Activated CD4-positive, alpha-beta T cell treated with anti-CD3 and anti-CD28 coated beads, Interleukin-2, Interleukin-6, amounts not matched to agents 100 ng/mL and 50 ng/mL, durations not matched to agents 16 hours and 8 hours (primary cell): ENCODE measurements around the gene NOTCH1.
"Not testable (repeated sequence)": the region's sequence is repeated elsewhere in the genome, so short reads cannot be mapped to it uniquely, and the experiment has no call there.

ENCODE experiments used
- DNase-seq: peaks from one replicate; pipeline ENCODE4 v3.0.0-alpha.2; 2020

The NOTCH1 gene

DNA sequence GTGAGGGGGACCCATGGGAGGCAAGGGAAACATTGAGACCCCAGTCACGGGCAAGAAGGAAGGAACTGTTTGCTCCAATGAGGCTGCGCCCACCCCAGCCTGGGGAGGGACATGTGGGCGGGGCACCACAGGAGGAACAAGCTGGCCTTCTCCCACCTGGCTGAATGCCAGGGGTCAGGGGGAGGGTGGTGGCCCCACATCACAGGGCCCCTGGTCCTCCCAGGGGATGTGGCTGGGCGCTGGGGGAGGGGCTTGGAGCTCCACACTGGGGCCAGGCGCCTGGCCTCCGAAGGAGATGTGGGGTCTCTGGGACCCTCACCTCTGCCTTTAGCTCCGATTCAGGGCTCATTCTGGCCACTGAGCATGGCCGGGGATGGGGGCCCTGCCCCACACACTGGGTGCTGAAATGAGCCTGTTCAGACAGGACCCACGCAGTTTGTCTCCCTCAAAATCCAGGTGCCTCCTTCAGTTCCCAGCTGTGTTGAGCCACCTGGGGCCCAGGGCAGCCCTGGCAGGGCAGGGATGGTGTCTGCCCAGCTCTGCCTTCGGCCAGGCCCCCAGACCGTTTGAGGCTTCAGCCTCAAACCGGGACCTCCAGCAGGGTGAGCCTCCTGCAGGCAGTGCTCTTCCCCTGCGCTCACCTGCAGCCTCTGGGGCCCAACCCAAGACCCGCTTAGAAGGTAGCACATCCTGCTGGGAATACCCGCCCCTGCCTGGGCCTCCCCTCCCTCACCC is 33.2 kb upstream of the NOTCH1 start:
- DNase-seq: peak; percentile 8

DNA sequence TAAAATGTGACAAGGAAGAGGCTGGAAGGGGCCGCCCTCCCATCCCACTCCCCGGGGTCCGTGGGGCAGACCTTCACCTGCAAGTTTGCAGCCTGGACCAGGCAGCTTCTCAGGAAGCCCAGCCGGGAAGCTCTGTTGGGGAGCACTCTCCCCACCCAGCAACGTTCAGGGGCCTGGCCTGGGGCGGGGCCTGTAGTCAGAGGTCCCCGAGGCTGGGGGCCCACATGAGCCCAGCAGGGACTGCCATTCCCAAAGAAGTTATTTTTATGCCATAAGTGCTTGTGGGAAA is 32.7 kb upstream of the NOTCH1 start:
- no peak for DNase-seq

DNA sequence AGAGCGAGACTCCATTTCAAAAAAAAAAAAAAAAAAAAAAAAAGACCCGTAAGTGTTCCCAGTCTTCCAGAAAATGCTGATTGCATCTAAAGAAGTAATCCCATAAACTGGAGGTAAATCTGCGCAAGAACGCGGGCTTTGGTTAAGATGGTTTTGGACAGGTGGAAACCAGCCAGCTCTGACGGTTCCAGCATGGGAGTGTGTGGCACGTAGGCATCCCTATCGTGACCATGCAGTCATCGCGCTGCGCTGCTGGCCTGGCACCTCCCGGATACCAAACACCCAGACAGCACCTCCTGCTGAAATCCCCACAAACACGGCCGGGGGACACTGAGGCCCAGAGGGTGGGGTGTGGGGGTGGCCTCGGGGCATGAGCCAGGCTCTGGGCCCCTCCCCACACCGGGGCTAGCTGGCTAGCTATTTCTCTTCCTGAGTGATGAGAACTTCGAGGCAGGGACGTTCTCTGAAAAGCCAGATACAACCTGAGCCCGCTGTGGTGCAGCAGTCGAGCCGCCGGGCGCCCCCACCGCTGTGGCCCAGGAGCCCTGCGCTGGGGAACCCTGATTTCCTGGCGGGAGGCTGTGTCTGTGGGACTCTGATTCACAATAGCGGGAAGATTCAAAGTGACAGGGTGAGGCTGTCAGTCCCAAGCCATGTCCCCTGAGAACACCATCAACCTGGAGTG is 32.2 kb upstream of the NOTCH1 start:
- DNase-seq: no peak

DNA sequence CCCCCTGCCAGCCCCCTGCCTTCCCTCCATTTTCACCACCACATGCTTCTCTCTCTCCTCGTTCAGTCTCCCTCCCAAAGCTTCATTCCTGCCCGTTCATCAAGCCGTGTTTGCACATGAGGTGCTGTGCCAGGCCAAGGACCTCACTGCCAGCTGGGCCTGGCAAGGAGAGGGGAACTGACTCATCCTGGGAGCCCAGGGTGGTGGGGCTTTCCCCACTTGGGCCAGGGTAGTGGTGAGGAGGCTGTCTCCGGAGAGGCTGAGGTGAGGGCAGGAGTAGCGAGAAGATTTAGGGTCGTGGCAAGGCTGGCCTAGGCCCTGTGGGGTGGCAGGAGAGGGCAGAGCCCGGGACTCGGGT is 30.4 kb upstream of the NOTCH1 start:
- DNase-seq: peak; percentile 55

DNA sequence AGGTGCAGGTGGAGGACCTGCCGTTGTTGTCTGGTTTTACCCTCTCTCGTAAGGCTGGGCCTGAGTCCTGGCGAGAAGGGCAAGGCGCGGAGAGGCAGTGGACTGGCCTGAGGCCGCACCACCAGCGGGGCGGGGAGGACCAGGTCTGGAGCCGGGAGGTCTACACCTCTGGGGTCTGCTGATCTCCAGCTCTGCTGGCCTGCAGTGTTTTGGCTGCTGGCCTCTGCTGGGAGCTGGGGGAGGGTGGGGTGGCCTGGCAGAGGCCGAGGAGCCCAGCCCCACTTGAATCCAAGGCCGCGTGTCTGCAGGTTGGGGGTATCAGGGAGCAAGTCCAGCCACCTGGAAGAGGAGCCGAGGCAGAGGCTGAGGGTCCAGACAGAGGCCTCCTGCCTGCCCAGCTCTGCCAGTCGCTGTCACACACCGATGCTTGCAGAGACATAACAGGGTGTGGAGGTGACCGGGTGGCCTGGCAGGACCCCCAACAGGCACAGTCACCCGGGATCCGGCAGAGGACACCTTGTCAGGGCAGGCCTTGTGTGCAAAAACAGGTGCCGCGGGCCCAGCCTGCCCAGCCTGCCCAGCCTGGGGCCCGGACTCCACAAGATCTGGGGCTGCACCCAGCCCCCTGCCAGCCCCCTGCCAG is 29.9 kb upstream of the NOTCH1 start:
- DNase-seq: no peak

DNA sequence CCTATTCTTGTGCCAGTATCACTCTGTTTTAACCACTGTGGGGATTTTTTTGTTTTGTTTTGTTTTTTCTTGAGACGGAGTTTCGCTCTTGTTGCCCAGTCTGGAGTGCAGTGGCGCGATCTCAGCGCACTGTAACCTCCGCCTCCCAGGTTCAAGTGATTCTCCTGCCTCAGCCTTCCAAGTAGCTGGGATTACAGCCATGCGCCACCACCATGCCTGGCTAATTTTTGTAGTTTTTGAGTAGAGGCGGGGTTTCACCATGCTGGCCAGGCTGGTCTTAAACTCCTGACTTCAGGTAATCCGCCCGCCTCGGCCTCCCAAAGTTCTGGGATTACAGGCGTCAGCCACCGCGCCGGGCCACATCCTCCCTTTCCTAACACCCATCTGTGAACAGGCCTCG is 28.8 kb upstream of the NOTCH1 start:
- DNase-seq: not testable (repeated sequence)

DNA sequence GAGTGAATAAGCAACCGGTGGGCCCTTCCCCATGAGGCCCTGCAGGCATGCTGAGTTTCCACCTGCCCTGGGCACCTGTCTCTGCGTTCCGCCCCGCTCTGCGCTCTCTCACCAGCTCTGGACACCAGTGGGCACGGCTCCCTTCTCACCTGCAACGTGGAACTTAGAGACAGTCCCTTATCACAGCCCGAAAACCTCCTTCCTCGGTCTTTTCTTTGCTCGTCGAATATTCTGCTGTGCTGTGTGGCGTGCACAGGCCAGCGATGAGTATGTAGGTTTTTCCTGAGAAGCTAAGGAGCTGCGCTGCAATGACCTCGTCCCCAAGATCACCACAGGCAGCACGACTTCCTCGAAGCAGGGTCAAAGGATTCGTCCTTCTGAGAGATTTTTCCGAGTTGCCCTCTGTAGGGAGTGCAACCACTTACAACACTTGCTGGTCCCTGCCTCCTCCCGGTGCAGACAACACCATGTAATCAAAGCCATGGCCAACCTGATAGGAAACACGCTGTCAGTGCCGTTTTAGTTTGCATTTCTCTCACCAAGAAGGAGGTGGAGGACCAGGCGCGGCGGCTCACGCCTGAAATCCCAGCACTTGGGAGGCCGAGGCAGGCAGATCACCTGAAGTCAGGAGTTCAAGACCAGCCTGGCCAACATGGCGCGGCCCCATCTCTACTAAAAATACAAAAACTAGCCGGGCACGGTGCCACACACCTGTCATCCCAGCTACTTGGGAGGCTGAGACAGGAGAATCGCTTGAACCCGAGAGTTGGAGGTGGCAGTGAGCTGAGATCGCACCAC is 27.2 kb upstream of the NOTCH1 start:
- no peak for DNase-seq

DNA sequence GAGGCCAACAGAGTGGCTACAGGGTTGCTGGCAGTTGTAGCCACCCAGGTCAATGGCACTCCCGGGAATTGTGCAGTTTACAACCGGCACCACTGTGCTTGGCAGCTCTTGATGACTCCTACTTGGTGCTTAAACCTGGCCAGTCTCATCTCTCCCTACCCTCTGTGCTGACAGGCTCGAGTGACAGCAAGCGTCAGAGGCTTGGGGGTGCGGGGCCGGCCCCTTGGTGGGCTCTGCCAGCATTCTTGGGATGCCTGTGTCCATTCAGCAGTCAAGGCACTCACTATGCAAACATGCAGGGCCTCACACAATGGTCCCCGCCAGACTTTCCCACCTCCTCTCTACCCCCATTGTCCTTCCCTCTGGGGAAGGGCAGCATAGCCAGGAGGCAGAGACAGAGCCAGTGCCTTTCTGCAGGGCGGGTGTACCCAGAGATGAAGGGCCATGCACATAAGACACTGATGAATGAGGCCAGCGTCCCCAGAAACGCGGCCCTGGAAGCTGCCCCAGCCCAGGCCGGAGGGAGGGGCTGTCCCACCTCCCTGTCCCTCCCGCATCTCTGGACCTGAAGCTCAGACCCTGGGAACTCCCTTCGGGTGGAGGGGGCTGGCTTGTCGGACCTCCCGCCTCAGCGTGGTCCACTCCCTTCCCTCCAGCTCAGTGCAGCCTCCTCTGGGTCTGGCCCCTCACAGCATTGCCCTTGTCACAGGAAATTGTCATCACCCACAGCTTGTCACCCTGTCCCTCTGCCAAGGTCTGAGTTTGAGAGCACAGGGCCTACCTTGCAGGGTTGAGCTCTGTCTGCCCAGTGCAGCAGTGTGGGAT is 26.4 kb upstream of the NOTCH1 start:
- DNase-seq: no peak

DNA sequence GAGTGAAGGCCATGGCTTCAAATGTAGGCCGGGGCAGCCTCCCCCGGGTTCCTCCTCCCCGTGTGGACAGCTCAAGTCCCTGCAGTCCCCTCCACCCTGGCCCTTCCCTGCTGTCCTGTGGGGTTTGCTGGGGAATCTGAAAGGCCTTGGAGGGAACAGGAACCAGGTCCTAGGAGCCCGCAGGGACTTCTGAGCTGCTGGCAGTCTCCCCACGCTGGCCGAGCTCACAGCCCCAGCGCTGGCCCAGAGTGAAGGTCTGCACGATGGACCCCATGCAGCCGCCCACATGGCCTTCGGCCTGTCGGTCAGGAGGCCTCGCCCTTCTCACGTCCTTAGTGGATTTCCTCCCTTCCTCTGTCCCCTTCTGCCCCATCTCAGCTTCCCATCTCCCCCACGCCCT is 25.7 kb upstream of the NOTCH1 start:
- DNase-seq: no peak

DNA sequence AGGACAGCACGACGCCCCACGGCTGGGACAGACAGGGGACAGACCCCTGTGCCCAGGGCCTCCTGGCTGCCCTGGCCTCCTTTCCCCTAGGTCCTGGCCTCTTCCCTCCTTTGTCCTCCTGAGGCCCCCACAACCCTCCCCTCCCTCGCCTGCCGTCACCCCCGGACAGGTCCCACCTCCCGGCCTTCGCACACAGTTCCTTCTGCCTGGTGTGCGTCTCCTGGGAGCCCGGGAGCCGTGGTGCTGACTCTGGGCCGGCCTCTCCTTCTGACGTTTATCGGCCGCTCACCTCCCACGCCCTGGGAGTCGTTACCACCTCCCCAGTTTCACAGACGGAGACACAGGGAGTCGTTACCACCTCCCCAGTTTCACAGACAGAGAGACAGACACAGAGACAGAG is 25.1 kb upstream of the NOTCH1 start:
- no peak for DNase-seq

DNA sequence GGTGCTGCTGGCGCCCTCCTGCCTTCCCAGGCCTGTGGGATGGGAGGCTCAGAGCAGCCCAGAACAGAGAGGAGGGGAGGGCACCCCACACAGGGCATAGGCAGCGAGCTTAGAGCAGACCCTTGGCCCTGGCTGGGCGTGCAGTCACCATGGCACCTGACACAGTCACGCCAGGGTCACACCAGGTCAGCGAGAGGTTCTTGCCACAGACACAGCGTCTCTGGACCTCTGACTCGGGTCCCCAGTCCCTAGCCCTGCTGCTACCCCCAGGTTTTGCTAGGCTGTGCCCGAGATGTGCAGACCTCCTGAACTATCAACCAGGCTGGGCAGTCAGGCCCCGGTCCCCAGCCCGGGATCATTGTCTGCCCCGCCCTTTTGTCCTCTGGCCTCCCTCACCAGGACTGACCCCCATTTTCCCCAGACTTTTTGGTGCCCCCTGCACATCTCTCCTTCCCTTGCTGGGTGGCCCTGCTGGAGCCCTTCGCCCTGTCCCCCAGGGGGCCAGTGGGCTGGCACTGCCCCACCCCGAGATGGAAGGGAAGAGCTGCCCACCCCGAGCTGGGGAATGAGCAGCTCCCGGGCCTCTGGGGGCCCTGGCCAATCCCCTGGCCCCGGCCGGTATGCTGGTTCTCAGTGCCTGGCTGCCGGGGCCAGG is 24.5 kb upstream of the NOTCH1 start:
- no peak for DNase-seq

DNA sequence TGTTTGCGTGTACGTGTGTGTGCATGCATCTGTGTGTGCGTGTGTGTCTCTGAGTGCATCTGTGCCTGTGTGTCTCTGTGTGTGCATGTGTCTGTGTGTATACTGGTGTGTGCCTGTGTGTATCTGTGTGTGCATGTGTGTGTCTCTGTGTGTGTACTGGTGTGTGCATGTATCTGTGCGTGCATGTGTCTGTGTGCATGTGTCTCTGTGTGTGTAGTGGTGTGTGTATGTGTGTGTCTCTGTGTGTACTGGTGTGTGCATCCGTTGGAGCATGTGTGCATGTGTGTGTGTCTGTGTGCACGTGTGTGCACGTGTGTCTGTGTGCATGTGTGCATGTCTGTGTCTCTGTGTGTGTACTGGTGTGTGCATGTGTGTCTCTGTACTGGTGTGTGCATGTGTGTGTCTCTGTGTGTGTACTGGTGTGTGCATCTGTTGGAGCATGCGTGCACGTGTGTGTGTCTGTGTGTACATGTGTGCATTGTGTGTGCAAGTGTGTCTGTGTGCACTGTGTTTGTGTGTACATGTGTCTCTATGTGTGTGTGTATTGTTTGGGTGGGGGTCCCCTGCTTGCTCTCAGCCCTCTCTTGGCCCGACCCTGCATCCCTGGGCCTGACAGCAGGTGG is 23.8 kb upstream of the NOTCH1 start:
- no peak for DNase-seq

DNA sequence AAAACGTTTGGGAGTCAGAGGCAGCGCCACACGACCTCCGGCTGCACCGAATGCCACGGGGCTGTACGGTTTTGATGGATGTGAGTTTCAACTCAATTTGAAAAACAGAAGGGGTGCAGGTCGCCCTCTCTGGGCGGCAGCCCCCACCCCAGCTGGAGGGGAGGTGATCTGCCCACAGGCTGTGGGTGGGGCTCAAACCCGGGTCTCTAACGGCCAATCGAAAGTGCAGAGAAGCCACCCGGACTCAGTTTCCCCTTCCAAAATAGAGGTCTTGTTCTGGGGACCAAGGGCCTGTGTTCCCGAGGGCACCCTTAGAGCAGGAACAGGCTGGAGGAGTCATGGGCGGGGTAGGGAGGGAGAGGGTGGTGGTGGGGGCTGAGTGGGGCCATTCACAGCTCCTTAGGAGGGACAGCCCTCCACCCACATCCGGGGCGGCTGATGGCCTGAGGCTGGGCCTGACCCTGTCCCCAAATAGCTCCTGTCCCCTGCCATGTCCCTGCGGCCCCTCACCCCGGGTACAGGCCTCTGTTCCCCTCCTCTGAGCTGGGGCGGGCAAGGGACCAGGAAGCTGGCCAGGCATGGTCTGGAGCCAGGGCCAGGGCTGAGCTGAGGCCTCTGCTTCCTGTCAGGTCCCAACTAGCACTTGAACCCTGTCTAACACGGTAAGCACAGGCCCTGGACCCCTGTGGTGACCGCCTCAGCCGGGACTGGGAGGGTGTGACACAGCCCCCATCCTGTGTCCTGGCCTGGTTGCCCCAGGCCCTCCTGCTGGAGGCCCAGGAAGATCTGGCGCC is 22.6 kb upstream of the NOTCH1 start:
- no peak for DNase-seq

DNA sequence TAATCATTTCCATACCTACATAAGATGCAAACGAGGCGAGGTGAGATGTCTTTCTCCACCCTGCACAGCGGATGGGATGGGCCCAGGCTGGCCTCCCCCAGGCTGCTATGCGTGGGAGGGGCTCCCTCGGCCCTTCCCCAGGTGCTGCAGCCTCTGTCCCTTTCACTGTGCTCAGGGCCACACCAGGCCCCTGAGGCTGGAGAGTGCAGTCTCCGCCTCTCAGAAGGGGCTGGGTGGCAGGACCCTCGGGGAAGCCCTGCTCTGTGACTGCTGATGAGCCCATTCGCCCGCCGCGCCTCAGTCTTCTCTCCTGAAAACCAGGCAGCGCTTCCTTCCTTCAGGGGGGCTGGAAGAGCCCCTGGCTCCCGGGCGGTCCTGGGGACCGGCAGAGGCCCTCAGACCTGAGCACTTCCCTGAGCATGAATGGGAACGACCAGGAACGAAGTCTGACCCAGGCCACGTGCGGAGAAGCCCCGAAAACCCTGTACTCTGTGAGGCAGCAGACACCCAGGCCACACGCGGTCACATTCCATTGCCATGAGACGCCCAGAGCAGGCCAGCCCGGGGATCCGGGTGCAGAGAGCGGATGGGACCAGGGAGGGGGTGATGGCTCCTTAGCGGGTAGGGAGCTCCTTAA is 21.9 kb upstream of the NOTCH1 start:
- no peak for DNase-seq

DNA sequence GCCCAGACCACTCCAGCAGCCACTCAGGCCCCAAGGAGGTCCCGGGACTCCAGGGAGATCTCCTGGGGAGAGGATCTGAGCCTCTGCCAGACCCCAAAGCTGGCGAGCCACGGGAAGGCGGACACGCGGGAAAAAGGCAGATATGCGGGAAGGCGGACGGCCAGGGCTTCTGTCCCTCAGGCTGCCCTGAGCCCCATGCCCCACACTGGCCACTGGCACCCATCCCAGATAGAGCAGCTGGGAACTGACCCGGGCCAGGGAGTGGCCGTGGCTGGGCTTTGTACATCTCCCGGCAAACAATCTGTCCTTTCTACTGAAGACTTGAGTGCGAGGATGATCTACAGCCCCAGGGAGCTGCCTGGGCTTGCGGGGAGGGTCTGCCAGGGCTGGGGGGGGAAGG is 21.1 kb upstream of the NOTCH1 start:
- no peak for DNase-seq

DNA sequence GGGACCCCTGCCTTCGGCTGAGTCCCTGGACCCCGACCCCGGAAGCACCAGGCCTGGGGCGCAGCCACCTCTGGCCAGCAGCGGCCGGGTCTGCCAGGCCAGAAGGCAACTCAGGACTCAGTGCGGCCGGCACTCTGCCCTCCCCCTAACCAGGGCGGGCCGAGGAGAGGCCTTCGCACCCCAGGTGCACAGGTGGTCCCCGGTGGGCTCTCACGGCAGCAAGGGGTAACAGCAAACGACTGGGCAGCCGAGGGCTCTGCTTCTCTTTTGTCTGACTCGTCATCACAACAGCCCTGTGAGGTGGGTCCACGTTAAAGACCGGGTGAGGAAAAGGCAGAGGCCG is 20.7 kb upstream of the NOTCH1 start:
- DNase-seq: no peak

DNA sequence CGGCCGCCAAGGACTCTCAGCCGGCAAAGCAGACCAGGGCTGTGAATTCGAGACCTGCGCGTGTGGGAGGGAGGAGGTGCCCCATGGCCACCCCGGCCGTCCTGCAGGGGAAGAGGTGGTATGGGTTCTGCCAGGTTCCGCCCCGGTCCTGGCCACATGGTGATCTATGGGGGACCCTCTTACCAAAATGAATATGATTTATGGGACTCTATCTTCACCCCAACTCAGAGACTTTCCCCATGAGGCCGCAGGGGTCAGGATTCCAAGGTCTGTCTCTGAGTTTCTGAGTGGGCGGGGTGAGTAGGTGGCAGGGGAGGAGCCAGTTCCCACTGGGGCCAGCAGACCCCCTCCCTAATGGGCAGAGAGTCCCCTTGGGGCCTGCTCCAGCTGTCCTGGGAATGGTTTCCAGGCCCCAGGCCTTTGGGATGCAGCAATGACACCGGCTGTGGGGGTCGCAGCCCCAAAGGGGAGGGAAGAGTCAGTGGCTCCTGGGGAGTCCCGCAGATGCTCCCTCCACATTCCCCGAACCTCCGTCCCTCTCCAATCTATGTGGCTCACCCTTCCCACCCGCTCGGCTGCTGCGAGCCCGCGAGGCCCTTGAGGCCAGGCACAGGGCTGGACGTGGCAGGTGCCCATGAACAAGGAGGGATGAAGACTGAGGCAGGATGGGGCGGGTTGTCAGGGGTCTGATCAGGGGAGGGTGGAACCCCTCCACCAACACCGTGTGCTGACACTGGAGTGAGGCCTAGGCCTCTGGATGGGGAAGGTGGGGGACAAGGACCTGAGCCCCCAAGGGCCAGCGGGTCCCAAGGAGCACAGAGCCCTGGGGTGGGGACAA is 20.1 kb upstream of the NOTCH1 start:
- no peak for DNase-seq

DNA sequence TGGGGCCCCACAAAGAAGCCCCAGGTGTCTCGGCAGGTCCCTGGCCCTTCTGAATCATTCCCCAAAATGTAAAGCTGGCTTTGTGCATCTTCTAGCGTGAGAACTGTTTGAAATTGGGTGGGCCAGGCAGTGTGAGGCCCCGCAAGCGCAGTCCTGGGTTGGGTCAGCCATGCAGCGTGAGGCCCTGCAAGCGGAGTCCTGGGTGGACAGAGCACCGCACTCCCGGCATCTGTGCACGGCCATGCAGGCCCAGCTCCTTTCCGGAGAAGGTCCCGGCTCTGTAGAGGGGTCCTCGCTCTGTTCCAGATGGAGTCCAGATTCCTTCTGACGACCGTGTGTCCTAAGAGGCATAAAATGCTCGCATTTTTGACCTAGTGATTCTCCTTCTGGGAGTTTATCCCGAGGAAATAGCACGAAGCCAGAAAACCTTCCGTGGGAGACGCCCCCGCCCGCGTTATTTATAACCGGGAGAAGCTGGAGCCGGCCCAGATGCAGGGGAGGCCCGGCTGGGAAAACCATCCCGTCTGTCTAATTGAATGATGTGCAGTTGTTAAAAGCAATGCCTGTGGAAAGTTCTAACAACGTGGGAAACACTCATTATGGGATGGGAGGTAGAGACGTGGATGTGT is 19.4 kb upstream of the NOTCH1 start:
- no peak for DNase-seq

DNA sequence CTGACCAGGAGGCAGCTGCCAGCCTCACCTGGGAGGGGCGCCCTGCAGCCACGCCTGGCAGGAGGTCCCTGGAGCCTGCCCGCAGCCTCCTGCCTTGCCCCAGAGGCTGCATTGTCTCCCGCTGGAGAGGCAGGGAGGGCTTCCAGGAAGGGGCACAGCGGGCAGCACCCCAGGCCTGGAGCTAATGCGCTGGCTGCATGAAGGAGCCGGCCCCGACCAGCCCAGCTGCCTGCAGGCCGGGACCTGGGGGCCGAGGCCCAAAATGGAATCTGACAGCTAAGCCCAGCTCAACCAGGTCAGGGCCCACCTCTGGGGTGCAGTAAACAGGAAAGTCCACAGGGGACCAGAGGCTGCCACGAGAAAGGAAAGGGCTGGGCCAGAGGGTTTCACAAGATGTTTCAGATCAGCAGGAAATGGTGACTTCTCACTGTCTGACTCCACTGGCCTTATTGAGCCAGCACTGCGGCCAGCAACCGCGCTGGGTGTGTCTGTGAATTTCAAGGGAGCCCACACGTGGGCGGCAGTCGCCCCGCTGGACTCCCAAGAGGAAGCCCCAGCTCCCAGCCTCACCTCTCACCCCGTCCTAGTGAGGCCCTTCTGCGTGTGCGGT is 18.6 kb upstream of the NOTCH1 start:
- DNase-seq: no peak
